Measurements from ENCODE around the gene FRMD6. TPM values are rescaled to one million over a fixed set of nuclear protein-coding genes. Genes with fewer than 3 reads are reported as not detected.
"Not testable (repeated sequence)": the region's sequence is repeated elsewhere in the genome, so short reads cannot be mapped to it uniquely, and the experiment has no call there.

The FRMD6 gene
- total RNA-seq, 4 donors from 2014 or later: 8.1 to 73.4 (median 12.4) TPM

DNA sequence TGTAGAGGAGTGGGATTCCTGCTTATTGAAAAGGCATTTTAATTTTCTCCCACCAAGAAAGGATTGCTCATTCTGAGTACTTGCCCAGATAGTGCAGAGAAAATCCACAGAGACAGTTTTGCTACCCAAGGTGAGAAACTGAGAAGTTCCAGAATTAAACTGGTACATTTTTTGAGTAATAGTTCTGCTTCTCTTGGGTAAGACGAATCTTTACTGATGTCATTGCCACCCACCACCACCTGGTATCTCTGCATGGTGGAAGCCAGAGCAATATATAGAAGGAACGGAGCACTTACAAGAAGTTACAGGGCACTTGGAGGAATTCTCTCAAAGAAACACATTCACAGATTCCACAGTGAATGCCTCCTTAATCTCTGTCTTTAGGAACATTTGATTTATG lies 20.7 kb upstream of the FRMD6 start:
- TF ChIP-seq POLR2A (IDR thresholded peaks at IDR 0.05): no peak
- TF ChIP-seq CTCF (IDR thresholded peaks at IDR 0.05): no peak
- Histone ChIP-seq H3K27me3 (no peaks in the 10 kb centered on the region), H3K36me3 (no peaks in the 10 kb centered on the region), H3K4me1 (no peaks in the 10 kb centered on the region), H3K27ac (no peak overlapping the region), H3K4me3 (no peak overlapping the region), H3K9me3 (no peaks in the 10 kb centered on the region)
- DNase-seq: no peak

DNA sequence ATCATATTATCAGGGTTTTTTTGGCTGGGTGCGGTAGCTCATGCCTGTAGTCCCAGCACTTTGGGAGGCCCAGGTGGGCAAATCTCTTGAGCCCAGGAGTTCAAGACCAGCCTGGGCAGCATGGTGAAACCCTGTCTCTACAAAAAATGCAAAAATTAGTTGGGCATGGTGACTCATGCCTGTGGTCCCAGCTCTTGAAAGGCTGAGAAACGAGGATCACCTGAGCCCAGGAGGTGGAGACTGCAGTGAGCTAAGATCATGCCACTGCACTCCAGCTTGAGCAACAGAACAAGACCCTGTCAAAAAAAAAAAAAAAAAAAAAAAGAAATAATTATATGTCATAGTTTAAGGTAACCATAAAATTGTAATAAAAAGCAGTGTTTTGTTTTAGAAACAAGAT lies 18.4 kb upstream of the FRMD6 start:
- H3K27ac ChIP-seq: not testable (repeated sequence)

DNA sequence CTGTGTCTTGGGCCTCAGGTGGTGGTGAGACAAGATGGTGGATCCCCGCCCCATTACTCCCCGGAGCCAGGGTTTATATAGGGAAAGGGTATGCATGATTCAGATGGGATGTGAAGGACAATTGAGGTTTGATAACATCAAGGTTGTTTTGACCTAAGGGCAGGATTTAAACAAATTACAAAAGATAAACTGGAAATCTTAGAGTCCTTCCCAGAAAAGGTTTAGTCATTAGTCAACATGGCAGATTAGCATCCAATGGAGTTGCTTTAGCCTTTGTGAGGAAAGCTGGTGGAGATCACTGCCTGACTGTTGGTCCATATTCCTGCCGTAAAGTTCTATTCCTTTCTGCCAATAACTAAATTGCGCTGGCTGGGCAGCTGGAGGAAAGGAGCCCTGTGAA lies 15.6 kb upstream of the FRMD6 start:
- no peak for DNase-seq
- no peaks in the 10 kb centered on the region for H3K27me3 ChIP-seq
- no peaks in the 10 kb centered on the region for H3K9me3 ChIP-seq
- no peak overlapping the region for H3K27ac ChIP-seq
- H3K4me3 ChIP-seq: no peak overlapping the region
- TF ChIP-seq CTCF (IDR thresholded peaks at IDR 0.05) (no peak), POLR2A (IDR thresholded peaks at IDR 0.05) (no peak)
- H3K4me1 ChIP-seq: no peaks in the 10 kb centered on the region
- H3K36me3 ChIP-seq: no peaks in the 10 kb centered on the region

More for the DNA sequence above, 18.4 kb upstream of the FRMD6 start:
- not testable (repeated sequence) for H3K9me3 ChIP-seq, H3K4me1 ChIP-seq, DNase-seq, H3K4me3 ChIP-seq, H3K27me3 ChIP-seq, H3K36me3 ChIP-seq

DNA sequence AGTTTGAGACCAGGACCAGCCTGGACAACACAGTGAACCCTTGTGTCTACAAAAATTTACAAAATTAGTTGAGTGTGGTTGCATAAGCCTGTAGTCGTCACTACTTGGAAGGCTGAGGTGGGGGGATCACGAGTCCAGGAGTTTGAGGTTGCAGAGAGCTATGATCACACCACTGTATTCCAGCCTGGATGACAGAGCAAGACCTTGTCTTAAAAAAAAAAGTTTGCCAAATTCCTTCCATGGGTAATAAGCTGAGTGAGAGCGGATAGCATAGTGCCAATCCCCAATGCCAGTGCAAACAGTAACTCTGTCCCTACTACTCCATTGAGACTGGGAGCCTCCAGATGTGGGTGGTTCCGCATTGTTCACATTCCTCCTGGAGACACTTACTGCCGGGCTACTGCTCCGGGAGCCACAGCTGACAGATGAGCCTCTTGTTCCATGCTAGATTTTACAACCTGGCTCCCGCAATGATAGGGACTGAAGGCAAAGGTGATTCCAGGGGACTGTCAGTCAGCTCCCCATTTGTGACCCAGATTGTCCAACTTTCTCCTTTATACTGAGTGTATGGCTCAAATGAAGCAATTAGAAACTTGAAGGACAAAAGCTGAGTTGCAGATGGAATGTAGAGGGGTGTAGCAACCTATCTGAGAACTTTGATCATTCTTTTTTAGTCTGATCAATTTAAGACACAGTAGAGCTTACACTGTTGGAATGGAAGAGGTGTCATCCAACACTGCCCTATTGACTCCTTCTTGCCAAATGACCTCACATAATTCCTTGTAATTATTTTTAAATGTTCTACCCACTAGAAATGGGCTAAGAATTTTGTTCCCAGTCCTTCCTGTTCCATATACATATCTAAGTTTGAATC lies 13.4 kb upstream of the FRMD6 start:
- no peaks in the 10 kb centered on the region for H3K36me3 ChIP-seq
- no peaks in the 10 kb centered on the region for H3K9me3 ChIP-seq
- no peak for DNase-seq
- no peaks in the 10 kb centered on the region for H3K27me3 ChIP-seq
- no peaks in the 10 kb centered on the region for H3K4me1 ChIP-seq
- no peak overlapping the region for H3K27ac ChIP-seq
- H3K4me3 ChIP-seq: no peak overlapping the region
- TF ChIP-seq POLR2A (IDR thresholded peaks at IDR 0.05): no peak
- TF ChIP-seq CTCF (IDR thresholded peaks at IDR 0.05): no peak

GRCh38 chr14:51639668-51640316 lies 11.9 kb upstream of the FRMD6 start:
- TF ChIP-seq POLR2A (IDR thresholded peaks at IDR 0.05): no peak
- no peak for TF ChIP-seq CTCF (IDR thresholded peaks at IDR 0.05)
- H3K27ac ChIP-seq: no peak overlapping the region
- no peaks in the 10 kb centered on the region for H3K4me1 ChIP-seq
- DNase-seq: no peak
- no peak overlapping the region for H3K4me3 ChIP-seq
- H3K9me3 ChIP-seq: no peaks in the 10 kb centered on the region
- no peaks in the 10 kb centered on the region for H3K27me3 ChIP-seq
- no peaks in the 10 kb centered on the region for H3K36me3 ChIP-seq

GRCh38 chr14:51643140-51643539 lies 8.6 kb upstream of the FRMD6 start:
- TF ChIP-seq CTCF (IDR thresholded peaks at IDR 0.05) (no peak), POLR2A (IDR thresholded peaks at IDR 0.05) (no peak)
- Histone ChIP-seq H3K36me3 (no peaks in the 10 kb centered on the region), H3K27me3 (no peaks in the 10 kb centered on the region), H3K27ac (no peak overlapping the region), H3K4me1 (no peaks in the 10 kb centered on the region), H3K4me3 (no peak overlapping the region), H3K9me3 (no peaks in the 10 kb centered on the region)
- no peak for DNase-seq

Data from Peyer's patch (tissue), 4 donors.